Lung (tissue), 12 donors: ENCODE results near the gene TMEM245. TPM values are rescaled to one million over a fixed set of nuclear protein-coding genes. Genes with fewer than 3 reads are reported as not detected.
A peak's percentile ranks its signal among the peaks of the same experiment; 100 is the strongest.

Source experiments
- ATAC-seq: fragments of 200-7000 bp; cut with Tn5 transposase; one replicate; pipeline ENCODE4 v1.9.1; 2020; ENCODE audit warnings: moderate number of reproducible peaks; ENCODE audit not compliant: insufficient read depth, low FRiP score
- DNase-seq, 3 donors: peaks; one replicate each; pipeline ENCODE4 v3.0.0-alpha.2; 2013 to 2017
- H3K27ac ChIP-seq, 2 donors: one replicate each; pipeline ENCODE4 v1.5.1; 2013; ENCODE audit warnings: mild to moderate bottlenecking in 2 of 2, moderate library complexity in 2 of 2, control low read depth in 1 of 2, inconsistent platforms in 1 of 2, low read depth in 1 of 2, low read length in 1 of 2
- H3K27me3 ChIP-seq, 3 donors: one replicate each; pipeline ENCODE4 v1.5.1; 2013; ENCODE audit warnings: low read length in 2 of 3; ENCODE audit not compliant: control insufficient read depth in 3 of 3, insufficient read depth in 3 of 3
- H3K36me3 ChIP-seq, 4 donors: one replicate each; pipeline ENCODE4 v1.5.1; 2013; ENCODE audit warnings: low read length in 4 of 4, mild to moderate bottlenecking in 1 of 4, moderate library complexity in 1 of 4; ENCODE audit not compliant: control insufficient read depth in 4 of 4, insufficient read depth in 4 of 4
- H3K4me1 ChIP-seq, 5 donors: one replicate each; pipeline ENCODE4 v1.5.1; 2013; ENCODE audit warnings: low read length in 5 of 5, mild to moderate bottlenecking in 2 of 5, moderate library complexity in 1 of 5; ENCODE audit not compliant: control insufficient read depth in 5 of 5, insufficient read depth in 5 of 5
- H3K4me3 ChIP-seq: one replicate; pipeline ENCODE4 v1.5.1; 2013; ENCODE audit warnings: mild to moderate bottlenecking, control low read depth, moderate library complexity
- H3K9ac ChIP-seq, 2 donors: one replicate each; pipeline ENCODE4 v1.5.1; 2013; ENCODE audit warnings: low read length in 2 of 2, control low read depth in 1 of 2; ENCODE audit not compliant: insufficient read depth in 1 of 2
- H3K9me3 ChIP-seq, 4 donors: one replicate each; pipeline ENCODE4 v1.5.1; 2013; ENCODE audit warnings: low read length in 3 of 4, mild to moderate bottlenecking in 1 of 4, moderate library complexity in 1 of 4; ENCODE audit not compliant: control insufficient read depth in 4 of 4, insufficient read depth in 3 of 4
- WGBS, 2 donors: extraction: QIAGEN DNeasy Blood & Tissue Kit; methylation state at CpG; one replicate each; pipeline ENCODE4 v1.1.7; 2013; 5-methylcytosine and 5-hydroxymethylcytosine counted together
- polyA plus RNA-seq, 2 donors: library from polyadenylated mRNA; stranded (reverse); fragments of 200-250 nt; gene quantifications; one replicate each; pipeline ENCODE4 v1.2.1, GENCODE V29; 2013
- total RNA-seq, 2 donors: library from RNA; depleted of rRNA in 1 of 2; stranded (reverse); fragments of >200 nt in 1 of 2; gene quantifications; one replicate each; pipeline ENCODE4 v1.2.1, GENCODE V29; 2014 to 2021
- TF ChIP-seq, protein P1 (sequence below): IDR thresholded peaks from 2 replicates; pipeline ENCODE4 v1.5.1; 2012; ENCODE audit warnings: mild to moderate bottlenecking; ENCODE audit errors: control extremely low read depth, extremely low read depth
- donor health status: control.
- donor health status: control.
- donor health status: Bipolar disorder and iron deficiency.
- donor health status: healthy.
- donor health status: DM: yes; HTN: yes; CAD: no.

The TMEM245 gene
- total and polyA plus RNA-seq, 4 donors: 15.0 to 137 (median 42.0) TPM

DNA sequence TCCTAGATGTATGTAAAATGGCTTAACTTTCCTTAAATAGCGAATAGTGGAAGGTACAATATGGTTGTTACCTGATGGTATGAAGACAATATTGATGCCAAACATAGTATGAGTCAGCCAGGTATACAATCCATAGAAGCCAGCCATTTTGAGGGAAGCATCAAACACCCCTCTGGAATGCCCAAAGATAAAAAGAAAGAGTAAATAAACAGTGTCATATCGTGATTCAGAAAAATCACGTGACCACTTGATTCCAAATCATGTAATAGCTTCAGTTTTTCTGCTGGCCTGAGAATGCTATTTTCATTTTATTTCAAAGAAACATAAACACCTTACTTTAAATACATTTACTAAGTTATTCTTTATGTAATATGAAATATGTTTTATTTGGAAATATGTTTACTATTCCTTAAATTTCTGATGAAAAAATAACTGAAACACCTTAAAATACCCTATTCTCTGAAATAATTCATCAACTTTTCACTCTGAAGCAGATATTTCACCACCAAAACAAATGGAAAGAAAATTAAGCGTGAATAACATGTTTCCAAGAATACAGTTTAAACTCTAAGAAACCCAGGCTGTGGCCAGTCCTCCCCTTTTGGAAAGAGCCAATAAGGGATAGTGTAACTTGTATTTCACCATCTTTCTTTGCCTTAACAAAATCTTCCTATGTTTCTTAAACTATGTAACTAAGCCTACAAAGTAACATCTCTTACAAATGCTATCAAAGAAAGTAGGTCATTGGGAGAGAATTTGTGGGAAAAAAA, 81.6 kb downstream of the TMEM245 start:
- 76 to 86% methylated on average over 4 of the region's 4 CpGs for WGBS, 2 donors
- no peak overlapping the region for H3K9ac ChIP-seq
- H3K27ac ChIP-seq: no peak overlapping the region
- ATAC-seq: no peak
- no peaks in the 10 kb centered on the region for H3K27me3 ChIP-seq
- H3K4me1 ChIP-seq: peaks cover 0 to 30% (median 11%) of the 10 kb centered on the region in 5 donors
- H3K36me3 ChIP-seq: peaks cover 6 to 30% (median 19%) of the 10 kb centered on the region in 4 donors
- TF ChIP-seq, protein P1, sequence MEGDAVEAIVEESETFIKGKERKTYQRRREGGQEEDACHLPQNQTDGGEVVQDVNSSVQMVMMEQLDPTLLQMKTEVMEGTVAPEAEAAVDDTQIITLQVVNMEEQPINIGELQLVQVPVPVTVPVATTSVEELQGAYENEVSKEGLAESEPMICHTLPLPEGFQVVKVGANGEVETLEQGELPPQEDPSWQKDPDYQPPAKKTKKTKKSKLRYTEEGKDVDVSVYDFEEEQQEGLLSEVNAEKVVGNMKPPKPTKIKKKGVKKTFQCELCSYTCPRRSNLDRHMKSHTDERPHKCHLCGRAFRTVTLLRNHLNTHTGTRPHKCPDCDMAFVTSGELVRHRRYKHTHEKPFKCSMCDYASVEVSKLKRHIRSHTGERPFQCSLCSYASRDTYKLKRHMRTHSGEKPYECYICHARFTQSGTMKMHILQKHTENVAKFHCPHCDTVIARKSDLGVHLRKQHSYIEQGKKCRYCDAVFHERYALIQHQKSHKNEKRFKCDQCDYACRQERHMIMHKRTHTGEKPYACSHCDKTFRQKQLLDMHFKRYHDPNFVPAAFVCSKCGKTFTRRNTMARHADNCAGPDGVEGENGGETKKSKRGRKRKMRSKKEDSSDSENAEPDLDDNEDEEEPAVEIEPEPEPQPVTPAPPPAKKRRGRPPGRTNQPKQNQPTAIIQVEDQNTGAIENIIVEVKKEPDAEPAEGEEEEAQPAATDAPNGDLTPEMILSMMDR: no peak
- no peak overlapping the region for H3K4me3 ChIP-seq
- no peaks in the 10 kb centered on the region for H3K9me3 ChIP-seq
- peak in 2 of 3 donors; percentile 65 to 66 for DNase-seq

DNA sequence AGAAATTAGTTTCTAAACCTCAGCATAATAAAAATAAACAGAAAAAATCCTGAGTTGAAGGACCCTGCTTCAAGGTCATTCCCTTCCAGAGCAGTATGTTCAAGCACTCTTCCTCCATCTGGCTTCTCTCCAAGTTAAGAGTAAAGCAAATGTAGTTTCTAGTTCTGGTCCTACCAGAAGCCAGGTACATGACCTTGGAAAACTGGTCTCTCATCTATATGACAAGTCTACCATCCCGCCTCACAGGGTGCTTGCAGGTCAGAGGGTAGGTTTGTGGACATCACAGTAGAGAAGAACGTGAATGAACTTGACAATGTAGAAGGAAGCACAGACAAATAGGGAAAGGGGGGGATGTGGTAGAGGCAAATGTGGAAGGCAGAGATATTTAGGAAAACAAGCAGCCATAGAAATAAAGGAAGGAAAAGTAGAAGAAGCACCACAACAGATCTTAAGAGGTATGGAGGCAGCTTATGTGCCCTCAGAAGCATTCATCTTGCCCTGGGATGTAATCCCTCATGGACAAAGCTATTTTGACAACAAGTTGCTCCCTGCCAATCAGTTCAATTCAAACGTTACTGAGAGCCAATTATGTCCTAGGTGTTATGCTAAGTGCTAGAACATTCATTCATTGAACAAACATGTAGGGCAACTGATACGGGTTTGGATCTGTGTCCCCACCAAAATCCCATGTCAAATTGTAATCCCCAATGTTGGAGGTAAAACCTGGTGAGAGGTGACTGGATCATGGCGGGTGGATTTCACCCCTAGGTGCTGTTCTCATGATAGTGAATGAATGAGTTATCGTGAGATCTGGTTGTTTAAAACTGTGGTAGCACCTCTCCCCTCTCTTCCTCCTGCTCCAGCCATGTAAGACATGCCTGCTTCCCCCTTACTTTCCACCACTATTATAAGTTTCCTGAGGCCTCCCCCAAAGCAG, 82.7 kb downstream of the TMEM245 start:
- WGBS, 2 donors: 78 to 83% methylated on average over 6 of the region's 6 CpGs
- DNase-seq: peak in 2 of 3 donors; percentile 30 to 57
- H3K36me3 ChIP-seq: peaks cover 8 to 32% (median 16%) of the 10 kb centered on the region in 4 donors
- peaks cover 0 to 30% (median 11%) of the 10 kb centered on the region in 5 donors for H3K4me1 ChIP-seq
- TF ChIP-seq, protein P1: no peak
- peak overlapping the region; percentile 33 to 58 for H3K27ac ChIP-seq
- H3K27me3 ChIP-seq: no peaks in the 10 kb centered on the region
- H3K9me3 ChIP-seq: no peaks in the 10 kb centered on the region
- ATAC-seq: no peak
- H3K9ac ChIP-seq: no peak overlapping the region
- no peak overlapping the region for H3K4me3 ChIP-seq

DNA sequence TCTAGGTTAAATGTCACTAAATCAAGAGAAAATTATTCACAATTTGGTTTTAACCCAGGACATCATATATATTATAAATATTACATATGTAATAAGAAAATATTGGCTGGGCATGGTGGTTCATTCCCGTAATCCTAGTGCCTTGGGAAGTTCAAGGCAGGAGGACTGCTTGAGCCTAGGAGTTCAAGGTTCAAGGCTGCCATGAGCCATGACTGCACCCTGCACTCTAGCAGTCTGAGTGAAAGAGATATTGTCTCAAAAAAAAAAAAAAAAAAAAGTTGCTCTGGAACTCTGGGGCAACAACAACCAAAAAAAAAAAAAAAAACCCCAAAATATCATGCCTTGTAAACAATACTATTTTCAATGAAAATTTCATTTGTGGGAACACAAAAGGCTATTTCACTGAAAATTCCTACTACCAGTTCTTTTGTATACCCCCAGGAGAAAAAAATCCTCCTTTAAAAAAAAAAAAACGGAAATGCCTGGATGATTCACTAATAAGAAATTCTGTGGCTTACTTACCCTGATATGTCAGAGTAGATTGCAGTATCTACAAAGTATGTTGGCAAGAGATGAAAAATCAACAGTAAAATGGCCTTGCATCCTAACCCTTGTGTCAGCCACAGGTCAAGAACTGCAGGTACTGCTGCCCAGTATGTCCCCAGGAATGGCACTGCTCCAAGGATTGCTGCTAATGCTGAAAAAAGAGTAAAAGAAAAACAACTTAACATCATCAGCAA, 83.9 kb downstream of the TMEM245 start:
- peak in 2 of 3 donors; percentile 16 to 22 for DNase-seq

More for the DNA sequence above, 83.9 kb downstream of the TMEM245 start:
- WGBS, 2 donors: 61 to 84% methylated on average over 2 of the region's 2 CpGs
- ATAC-seq: peak; percentile 63
- Histone ChIP-seq H3K27me3 (no peaks in the 10 kb centered on the region), H3K9me3 (no peaks in the 10 kb centered on the region), H3K27ac (no peak overlapping the region), H3K36me3 (peaks cover 8 to 29% (median 13%) of the 10 kb centered on the region in 4 donors), H3K4me3 (no peak overlapping the region), H3K4me1 (peaks cover 0 to 30% (median 11%) of the 10 kb centered on the region in 5 donors), H3K9ac (no peak overlapping the region)
- TF ChIP-seq, protein P1: no peak
